Measurements from ENCODE around the gene RASSF9.

Gene RASSF9

DNA sequence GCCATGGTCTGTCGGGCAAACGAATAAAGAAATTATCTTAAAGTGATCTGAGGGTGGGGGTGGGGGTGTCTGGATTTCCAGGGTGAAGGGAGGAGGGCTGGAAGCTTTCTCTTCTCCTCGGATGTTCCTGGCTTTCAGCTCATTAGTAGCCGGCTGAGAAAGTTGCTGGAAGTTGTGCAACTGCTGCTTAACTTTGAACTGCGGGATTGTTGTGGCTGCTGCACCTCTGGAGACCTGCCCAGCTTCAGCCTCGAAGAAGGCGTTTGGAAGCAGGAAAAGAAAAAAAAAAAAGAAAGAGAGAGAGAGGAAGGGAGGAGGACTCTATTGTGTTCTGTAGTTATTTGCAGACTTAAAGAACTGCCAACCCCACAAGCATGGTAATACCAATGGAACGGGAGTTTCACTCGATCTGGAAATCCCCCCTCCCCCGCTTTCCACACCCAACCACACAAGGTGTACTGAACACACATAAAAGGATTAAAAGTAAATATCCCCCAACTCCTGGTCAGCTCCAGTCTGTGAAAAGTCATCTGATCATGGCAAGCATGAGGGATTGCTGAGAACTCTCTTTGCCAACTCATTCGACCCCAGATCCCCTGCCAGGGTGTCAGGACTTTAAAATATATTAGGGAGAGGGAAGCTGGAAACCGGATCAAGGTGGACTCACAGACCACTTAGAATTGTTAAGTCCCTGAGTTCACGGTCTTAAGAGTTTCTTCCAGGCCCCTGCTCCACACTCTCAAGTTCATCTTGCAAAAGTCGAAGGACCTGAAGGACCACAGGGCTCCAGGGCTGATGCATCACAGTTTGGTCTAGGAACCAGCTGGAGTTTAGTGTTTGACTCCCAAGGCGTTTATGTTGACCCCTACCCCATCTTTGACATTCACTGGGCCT is at the start of gene RASSF9:
Gene RASSF9 (minus strand): TSS at position 213 of the 894 bp plus-strand sequence. CDS start 208 bp downstream, at position 5.
- DNase-seq: peak in 15 of 56 donors; percentile 1 to 24 (median 5)

DNA sequence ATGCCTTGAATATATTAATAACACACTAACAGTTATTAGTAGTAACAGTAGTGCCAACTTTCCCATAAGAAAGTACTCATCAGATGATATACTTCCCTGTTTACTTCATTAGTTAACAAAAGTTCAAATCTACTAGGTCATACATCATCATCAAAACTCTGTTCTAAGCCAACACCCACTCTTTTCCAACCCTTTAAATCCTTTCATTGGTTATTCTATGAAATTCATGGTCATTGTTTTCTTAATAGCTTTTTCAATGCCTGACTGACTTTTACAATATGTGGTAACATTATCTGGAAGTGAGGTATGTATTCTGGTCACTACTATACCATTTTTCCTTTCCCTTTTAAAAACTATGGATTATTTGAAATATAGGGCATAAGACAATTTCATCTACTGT is 47.6 kb upstream of the RASSF9 start:
- DNase-seq: no peak

DNA sequence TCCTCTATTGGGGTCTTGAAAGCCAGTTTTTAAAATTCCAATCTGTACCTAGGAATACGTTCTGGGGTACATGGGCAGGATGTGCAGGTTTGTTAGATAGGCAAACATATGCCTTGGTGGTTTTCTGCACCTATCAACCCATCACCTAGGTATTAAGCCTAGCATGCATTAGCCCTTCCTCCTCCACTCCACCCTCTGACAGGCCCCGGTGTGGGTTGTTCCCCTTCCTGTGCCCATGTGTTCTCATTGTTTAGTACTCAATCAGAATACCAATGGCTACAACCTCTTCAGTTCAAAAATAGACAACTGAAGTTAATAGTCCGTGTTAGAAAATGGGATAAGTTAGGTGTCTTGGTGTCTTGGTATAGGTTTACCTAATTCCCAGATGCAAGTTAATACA is 41.2 kb upstream of the RASSF9 start:
- DNase-seq: no peak

DNA sequence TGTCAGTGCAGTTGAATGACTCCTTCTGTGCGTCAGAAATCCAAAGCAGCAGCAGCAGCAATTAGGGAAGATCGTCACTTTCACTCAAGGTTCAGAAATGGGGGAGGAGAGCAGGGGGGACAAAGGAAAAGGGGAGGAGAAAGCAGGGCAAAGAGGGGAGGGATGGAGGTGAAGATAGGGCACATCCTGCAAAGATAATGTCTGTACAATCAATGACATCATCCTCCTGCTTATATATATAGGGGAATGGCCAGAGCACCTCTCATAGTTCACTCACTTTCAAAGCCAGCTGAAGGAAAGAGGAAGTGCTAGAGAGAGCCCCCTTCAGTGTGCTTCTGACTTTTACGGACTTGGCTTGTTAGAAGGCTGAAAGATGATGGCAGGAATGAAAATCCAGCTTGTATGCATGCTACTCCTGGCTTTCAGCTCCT is 37.8 kb upstream of the RASSF9 start, which contains the start of gene NTS:
Gene NTS (plus strand): TSS at position 265 of the 431 bp plus-strand sequence. CDS start 109 bp downstream, at position 374.
- no peak for DNase-seq

DNA sequence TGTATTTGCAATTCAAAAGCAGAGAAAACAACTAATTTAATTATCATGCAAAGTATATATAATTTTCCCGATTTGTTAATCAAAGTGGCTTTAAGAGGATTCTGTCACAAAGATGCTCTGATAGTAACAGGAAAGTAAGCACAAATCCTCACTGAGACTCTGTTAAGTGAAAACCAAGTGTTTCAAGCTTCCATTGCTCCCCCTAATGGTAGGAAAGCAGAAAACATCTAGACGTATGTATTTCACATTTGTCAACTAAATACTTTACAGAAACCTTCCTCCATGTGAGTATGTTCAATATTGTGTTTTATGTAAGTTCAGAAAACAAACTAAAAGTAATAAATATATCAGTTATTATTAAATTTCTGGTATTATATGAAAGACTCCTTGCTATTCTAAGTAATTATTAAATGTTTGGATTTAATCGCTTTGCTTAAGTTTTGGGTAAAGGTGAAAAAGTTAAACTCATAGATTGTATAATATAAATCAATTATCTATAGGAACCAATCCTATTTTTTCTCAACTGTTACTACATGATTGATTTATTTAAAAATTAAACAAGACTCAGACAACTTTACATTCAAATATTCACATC is 36.4 kb upstream of the RASSF9 start:
- peak in 1 of 56 donors; percentile 64 for DNase-seq

DNA sequence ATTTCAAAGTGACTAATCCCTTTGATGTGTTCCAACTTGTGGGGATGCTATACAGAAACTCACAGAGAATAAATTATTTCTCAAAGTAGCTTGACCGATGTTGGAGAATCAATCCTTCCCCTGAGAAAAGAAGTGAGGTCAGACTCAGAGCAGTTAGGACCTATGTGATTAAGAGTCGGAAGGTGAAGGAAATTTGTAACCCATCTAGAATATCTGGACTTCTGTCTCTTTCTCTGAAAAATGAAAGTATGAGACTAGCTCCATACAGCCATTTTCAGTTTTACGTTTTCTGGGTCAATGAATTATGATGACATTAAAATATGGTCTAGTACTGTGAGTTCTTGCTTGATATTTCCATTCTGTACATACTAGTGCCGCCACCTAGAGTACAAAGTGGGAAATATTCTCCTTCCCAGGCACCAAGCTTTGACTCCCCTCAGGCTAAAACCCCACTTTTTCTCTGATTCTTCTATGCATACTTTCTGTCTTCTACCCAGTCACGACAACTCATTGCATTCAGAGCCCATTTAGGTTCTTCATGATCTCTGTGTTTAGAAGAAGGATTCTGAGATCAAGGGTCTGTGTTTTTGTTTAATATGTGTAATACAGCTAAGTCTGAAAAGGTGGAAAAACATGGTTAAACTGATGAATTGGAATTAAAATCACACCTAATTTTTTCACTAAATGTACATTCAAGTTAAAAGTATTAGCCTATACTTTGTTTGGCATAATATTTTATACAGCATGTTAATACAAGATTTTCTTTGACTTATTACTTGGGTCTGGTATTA is 31.0 kb upstream of the RASSF9 start:
- peak in 1 of 56 donors; percentile 20 for DNase-seq

DNA sequence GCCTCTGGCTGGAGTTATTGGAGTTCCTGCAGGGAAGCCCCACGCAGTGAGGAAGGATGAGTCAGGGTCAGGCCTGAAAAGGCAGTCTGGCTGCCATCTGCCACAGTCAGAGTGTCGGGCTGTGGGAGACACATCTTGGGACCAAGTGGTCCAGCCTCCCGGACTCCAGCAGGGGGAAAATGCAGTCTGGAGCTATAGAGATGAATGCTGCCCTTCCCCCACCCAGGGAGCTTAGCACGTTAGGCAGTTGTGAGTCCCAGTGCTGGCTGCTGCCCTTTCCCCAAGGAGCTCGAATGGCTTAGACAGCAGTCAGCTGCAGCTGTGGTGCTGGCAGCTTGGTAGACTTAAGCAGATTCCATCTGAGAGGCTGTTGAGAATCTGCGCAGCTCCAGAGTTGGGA is 29.7 kb upstream of the RASSF9 start:
- DNase-seq: no peak

DNA sequence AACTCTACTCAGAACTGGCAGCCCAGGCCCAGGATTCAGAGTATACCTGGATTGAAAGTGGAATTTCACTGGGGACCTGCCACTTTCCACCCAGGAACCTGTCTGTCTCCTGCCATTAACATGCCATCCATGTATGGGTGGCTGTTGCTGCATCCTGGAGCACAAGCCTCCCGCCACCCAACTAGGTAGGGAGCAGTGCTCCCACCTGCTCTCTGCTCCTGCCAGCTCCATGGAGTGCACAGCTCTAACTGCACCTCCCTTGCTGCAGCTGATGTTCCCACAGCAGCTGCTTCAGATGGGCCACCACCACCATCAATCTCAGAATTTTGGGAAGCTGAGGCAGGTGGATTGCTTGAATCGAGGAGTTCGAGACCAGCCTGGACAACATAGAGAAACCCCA is 20.8 kb upstream of the RASSF9 start:
- DNase-seq: no peak

DNA sequence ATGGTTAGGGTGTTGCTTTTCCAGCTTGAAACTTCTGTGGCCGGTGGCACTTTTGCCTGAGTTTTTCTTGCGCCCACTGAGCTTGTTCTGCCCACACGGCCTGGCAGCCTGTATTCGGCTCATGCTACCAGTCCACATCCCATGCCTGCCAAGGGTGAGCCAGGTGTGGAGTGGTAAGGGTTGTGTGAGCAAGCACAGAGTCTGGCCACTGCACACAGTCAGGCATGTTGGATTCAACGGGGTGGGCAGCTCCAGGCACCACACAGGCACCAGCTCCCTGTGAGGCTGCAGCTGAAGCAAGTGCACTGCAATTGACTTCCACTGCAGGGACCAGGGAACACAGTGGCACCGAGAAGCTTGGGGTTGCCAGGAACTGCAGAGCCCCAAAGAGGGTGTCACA is 19.1 kb upstream of the RASSF9 start:
- no peak for DNase-seq

DNA sequence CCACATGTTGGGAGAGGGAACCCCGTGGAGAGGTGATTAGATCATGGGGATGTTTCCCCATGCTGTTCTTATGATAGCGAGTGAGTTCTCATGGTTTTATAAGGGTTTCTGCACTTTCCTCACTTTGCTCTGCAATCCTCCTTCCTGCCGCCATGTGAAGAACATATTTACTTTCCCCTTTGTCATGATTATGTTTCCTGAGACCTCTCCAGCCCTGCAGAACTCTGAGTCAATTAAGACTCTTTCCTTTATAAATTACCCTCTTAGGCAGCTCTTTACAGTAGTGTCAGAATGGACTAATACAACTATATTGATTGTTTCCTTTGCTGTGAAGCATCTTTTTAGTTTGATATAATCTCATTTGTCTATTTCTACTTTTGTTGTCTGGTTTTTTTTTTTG is 13.1 kb upstream of the RASSF9 start:
- DNase-seq: no peak

DNA sequence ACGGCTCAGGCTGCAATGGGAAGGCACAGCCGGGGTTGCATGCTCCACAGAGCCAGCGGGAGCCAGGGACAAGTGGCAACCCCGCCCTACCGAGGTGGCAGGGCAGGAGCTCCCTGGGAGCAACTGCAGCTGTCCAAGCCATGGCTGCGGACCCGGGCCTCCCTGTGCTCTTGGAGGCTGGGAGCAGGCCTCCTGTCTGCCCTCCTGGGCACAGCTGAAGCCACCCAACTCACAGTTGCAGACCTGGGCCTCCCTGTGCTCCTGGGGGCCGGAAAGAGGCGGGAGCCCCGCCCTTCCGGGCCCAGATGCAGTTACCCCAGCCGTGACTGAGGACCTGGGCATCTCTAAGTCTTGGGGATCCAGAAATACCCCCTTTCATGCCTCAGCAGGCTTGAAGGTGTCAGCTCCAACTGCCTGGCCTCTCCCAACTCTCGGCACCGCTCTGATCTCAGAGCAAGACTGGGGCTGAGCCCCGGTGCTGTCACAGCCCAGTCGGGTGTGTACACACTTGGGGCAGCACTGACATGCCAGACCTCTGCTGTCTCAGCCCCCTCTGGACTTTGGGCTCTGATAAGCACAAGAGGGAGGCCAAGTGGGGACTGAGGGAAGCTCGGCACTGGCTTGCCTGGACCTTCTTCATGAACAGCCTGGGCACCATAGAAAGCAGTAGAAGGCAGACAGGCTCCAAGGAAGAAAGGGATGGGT is 7.5 kb upstream of the RASSF9 start:
- no peak for DNase-seq

DNA sequence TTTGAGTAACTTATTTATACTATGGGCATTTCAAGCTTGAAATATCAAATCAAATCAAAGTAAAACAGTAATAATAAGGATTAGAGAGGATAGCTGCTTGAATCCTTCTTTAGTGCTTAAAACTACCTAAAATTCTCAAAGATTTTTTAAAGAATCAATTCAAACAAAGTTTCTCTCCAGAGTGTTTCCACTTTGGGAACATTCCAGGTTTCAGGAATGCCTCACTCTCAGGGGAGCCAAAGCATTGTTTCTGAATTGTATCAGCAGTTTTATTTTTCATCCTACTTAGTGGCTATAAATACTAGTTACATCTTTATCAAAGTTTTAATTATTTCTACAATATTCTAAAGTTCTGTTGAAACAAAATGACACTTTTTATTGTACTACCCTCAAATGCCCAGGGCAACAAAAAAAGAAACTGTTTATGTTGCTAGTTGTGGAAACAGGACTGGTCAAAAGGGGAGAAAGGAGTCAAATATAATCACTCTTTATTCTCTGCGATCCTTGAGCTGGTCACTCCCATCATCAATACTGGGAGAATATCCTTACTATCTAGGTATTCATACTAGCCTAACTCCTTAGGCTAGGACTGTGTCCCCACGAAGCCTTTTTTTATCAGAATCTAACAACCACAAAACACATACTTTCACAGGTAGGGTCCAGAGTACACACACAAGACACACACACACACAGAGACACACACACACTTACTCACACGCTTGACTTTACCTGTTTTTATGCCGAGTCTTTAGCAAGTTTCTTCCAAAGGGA is 598 bp downstream of the RASSF9 start:
- no peak for DNase-seq

DNA sequence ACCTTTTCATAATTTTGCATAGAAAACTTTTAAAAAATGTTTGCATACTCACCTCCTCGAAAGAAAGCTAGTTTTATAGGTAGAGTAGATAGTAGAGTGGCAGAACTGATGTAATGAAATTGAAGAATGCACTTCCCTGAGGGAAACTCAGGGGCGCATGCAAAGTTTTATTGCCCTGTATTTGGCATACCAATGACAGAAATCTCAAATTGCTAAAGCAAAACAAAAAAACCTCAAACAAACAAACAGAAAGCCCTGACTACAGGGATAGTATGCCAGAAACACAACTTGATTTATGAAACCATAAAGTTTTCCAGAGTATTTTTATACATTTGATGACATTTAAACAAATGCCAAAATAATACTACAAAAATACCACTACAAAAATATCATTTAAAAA is 1.8 kb downstream of the RASSF9 start:
- no peak for DNase-seq

DNA sequence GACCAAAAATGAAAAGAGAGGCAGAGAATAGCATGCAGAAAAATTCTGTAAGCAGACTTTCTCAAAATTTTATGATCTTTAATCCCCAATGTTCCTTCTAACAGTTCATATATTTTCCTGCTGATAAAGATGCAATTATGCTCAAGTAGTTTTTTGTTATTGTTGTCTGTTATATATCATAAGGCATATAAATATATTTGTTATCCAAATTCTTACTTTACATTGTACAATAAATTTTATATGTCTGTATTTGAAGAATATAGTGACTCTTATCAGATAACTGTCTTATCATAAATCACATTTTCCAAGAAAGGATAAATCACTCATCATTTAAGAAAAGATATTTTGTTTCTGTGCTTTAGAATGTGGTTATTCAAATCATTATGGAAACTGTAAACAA is 2.6 kb downstream of the RASSF9 start:
- no peak for DNase-seq

DNA sequence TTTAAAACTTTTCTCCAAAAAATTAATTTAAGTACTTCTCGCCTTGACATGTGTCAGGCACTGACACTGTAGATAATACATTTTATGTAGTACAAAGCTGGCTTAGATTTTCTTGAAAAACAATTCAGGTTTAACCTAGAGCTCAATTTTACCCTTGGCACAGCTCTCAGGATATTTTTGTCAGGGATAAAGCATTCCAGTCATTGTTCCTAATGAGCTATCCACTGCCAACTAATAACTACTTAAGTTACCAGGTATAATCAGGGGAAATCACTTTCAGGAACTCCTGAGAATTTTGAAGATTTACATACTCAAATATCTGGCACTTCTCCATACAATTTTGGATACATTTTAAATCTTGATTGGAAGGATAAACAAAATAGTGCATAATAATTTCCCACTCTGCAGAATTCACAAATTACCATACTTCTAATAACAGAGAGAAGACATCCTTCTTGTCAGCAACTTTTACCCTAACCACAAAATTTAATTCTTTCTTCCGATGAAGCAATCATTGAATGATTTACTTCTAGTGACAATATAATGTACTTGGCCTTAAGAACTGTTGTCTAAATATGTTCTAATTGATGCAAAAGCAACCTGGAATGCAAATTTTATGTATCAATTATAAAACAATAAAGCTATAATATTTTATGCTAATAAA is 4.8 kb downstream of the RASSF9 start:
- no peak for DNase-seq

DNA sequence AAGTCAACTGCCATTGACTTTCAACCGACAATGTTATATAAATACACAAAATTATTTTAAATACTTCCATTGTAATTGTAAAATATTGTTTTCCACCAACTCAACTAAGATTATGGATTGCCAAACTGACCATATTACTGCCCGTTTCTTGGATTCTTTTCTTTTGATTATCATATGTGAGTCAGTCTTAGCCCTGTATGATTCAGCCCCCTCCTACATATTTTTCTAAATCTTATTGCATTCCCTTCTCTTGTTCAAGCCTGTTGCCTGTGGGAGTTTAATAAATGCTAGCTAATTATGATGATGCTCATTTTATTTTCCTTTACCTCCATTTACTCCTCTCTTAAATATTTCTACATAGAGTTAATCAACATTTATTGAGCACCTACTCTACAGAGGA is 6.8 kb downstream of the RASSF9 start:
- no peak for DNase-seq

DNA sequence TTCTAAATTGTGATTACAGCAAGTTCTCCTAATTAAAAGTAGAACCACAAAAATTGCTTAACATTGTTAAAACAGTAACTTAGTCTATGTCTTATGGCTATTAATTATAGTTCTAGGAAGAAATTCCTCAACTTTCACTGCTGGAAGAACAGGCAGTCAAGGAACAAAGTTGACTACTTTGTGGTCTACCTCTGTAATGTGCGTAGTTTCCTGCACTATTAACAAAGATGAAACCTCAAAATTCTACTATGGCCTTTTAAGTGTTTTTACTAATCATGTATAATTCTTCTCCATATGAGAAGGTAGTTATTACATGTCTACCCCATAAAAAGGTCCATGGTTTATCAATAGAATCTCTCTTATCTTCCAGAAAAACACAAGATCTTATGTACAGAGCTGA is 7.6 kb downstream of the RASSF9 start:
- DNase-seq: no peak

DNA sequence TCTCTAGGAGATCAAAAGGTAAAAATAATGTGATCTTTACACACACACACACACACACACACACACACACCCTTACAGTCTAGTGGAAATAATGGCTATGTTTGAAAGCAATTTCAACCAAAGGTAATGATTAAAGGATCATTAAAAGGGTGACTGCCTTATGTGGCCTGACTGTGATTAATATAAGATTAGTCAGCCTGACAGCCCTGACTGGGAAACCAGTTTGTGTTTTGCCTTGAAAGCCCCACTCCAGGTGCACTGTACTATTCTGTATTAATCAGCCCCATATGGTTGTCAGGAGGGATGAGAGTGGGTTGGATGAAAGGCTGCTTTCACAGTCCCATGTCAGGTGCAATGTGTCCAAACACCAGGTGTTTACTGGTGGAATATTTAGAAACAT is 10.5 kb downstream of the RASSF9 start:
- no peak for DNase-seq

DNA sequence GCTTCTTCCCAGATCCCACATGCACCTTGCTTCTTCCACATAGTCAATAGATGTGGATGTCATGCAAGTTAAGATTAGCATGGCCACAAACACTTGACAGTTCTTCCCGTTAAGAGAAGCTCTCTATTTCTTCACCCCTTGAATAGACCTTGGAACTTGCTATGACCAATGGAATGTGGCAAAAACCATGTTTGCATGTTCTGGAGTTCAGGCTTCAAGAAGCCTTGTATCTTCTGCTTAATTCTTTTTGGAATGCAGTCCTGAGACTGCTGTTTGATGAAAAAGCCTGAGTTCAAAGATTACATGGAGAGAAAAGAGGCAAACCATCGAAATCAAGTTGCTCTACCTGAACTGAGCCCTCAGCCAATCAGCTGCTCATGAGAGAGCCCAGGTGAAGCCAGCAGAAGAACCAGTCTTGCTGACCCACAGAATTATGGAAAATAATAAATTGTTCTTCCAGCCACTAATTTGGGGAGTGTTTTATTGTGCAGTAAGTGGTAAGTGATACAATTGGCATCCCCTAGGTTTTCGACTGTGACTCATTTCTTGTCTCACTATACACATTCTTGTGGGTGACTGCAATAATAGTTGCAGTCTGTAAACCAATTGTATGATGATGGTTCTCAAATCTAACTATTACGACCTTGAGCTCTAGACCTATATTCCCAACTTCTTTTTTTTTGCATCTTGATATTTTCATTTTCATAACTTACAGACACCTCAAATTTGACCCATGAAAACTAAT is 12.6 kb downstream of the RASSF9 start:
- DNase-seq: no peak
